HepG2 (cell line): ENCODE results near the gene SUN5. TPM values are rescaled to one million over a fixed set of nuclear protein-coding genes. Genes with fewer than 3 reads are reported as not detected.

ENCODE experiments used
- ATF7 ChIP-seq, 2 experiments: fragments of 450-650 bp in 1 of 2; sonication (generic) in 1 of 2; formaldehyde crosslinking in 1 of 2; IDR thresholded peaks; 2 replicates each; pipeline versions ENCODE4 v1.4.0 to v1.6.1; 2016 to 2020; ENCODE audit warnings: antibody characterized with exemption in 1 of 2, mild to moderate bottlenecking in 1 of 2, missing genetic modification reagents in 1 of 2
- CBFB ChIP-seq: sonication (generic); formaldehyde crosslinking; IDR thresholded peaks from 2 replicates; pipeline ENCODE4 v1.4.0; 2020; ENCODE audit warnings: missing genetic modification reagents
- CBX1 ChIP-seq: IDR thresholded peaks from one replicate; pipeline ENCODE4 v1.6.1; 2016; ENCODE audit warnings: antibody characterized with exemption, low read depth
- GLI4 ChIP-seq: sonication (generic); formaldehyde crosslinking; IDR thresholded peaks from 2 replicates; pipeline ENCODE4 v1.5.1; 2020; ENCODE audit warnings: missing genetic modification reagents, mild to moderate bottlenecking, moderate library complexity, borderline replicate concordance
- MXI1 ChIP-seq: IDR thresholded peaks from 3 replicates; pipeline ENCODE4 v1.6.1; 2012; ENCODE audit warnings: low read depth, low read length, inconsistent platforms, borderline replicate concordance
- ZC3H4 ChIP-seq: sonication (generic); formaldehyde crosslinking; IDR thresholded peaks from 2 replicates; pipeline ENCODE4 v1.4.0; 2020; ENCODE audit warnings: missing genetic modification reagents, borderline replicate concordance
- ZNF138 ChIP-seq: sonication (generic); formaldehyde crosslinking; IDR thresholded peaks from 2 replicates; pipeline ENCODE4 v1.5.0; 2020; ENCODE audit warnings: mild to moderate bottlenecking, low read depth, missing genetic modification reagents
- ZNF33A ChIP-seq: sonication (generic); formaldehyde crosslinking; IDR thresholded peaks from 2 replicates; pipeline ENCODE4 v1.5.1; 2020; ENCODE audit warnings: missing genetic modification reagents, mild to moderate bottlenecking, moderate library complexity, borderline replicate concordance
- ZNF431 ChIP-seq: sonication (generic); formaldehyde crosslinking; IDR thresholded peaks from 2 replicates; pipeline ENCODE4 v1.9.0; 2022; ENCODE audit warnings: missing genetic modification reagents, low read depth, mild to moderate bottlenecking, borderline replicate concordance
- ZNF441 ChIP-seq: sonication (generic); formaldehyde crosslinking; IDR thresholded peaks from 2 replicates; pipeline ENCODE4 v1.7.0; 2021; ENCODE audit warnings: missing genetic modification reagents, borderline replicate concordance
- polyA plus RNA-seq, 8 experiments: library from polyadenylated mRNA; depleted of rRNA in 3 of 8; stranded (reverse) in 7 of 8; unstranded in 1 of 8; fragments of >200 nt; fragmentation: Illumina TruSeq in 4 of 8; extraction: Trizol in 4 of 8; gene quantifications; 2 replicates each; pipeline versions ENCODE4 v1.2.1 to v1.2.3, GENCODE V29; 2011 to 2016; ENCODE audit warnings: low read depth in 4 of 8, missing spikeins in 1 of 8, mixed read lengths in 1 of 8; ENCODE audit not compliant: insufficient read depth in 1 of 8
- total RNA-seq, 5 experiments: library from RNA; depleted of rRNA; stranded (reverse); fragments of >200 nt; fragmentation: Illumina TruSeq; extraction: Trizol; gene quantifications; 2 replicates each; pipeline ENCODE4 v1.2.3, GENCODE V29; 2016; ENCODE audit warnings: low read depth in 1 of 5
- TF ChIP-seq, protein P1 (sequence below): sonication (generic); formaldehyde crosslinking; IDR thresholded peaks from 2 replicates; pipeline ENCODE4 v1.4.0; 2020; ENCODE audit warnings: missing genetic modification reagents
- TF ChIP-seq, protein P2 (sequence below): sonication (generic); formaldehyde crosslinking; IDR thresholded peaks from 2 replicates; pipeline ENCODE4 v1.4.0; 2020; ENCODE audit warnings: missing genetic modification reagents, mild to moderate bottlenecking, borderline replicate concordance
- TF ChIP-seq, protein P3 (sequence below): sonication (generic); formaldehyde crosslinking; IDR thresholded peaks from 2 replicates; pipeline ENCODE4 v1.4.0; 2020; ENCODE audit warnings: missing genetic modification reagents, borderline replicate concordance
- TF ChIP-seq, protein P4 (sequence below): sonication (generic); formaldehyde crosslinking; IDR thresholded peaks from 2 replicates; pipeline ENCODE4 v1.4.0; 2020; ENCODE audit warnings: missing genetic modification reagents
- TF ChIP-seq, protein P5 (sequence below): sonication (generic); formaldehyde crosslinking; IDR thresholded peaks from 2 replicates; pipeline ENCODE4 v1.5.0; 2020; ENCODE audit warnings: mild to moderate bottlenecking, missing genetic modification reagents

The SUN5 gene
- total and polyA plus RNA-seq, 2 of the 13 experiments (the other 11 are each of a cell fraction or from before 2014, with no cell fraction given): not detected

DNA sequence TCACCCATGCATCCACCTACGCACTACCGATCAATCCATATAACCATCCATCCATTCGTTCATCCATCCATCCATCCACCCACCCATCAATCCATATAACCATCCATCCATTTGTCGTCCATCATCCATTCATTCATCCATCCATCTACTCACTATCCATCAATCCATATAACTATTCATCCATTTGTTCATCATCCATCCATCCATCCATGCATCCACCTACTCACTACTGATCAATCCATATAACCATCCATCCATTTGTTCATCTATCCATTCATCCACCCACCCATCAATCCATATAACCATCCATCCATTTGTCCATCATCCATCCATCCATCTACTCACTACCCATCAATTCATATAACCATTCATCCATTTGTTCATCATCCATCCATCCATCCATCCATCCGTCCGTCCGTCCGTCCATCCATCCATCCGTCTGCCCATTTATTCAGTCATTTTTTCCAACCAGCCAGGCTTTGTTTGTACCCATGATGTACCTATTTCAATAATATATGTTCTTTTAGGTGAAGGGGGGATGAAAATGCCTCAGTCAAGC is 21.2 kb upstream of the SUN5 start (continued):
- no peak for TF ChIP-seq GLI4
- 0 out of 2 replicates have a peak, but pooled peaks have one; percentile 10 for TF ChIP-seq ZNF431 (CRISPR knock-in tag)
- TF ChIP-seq, protein P1, sequence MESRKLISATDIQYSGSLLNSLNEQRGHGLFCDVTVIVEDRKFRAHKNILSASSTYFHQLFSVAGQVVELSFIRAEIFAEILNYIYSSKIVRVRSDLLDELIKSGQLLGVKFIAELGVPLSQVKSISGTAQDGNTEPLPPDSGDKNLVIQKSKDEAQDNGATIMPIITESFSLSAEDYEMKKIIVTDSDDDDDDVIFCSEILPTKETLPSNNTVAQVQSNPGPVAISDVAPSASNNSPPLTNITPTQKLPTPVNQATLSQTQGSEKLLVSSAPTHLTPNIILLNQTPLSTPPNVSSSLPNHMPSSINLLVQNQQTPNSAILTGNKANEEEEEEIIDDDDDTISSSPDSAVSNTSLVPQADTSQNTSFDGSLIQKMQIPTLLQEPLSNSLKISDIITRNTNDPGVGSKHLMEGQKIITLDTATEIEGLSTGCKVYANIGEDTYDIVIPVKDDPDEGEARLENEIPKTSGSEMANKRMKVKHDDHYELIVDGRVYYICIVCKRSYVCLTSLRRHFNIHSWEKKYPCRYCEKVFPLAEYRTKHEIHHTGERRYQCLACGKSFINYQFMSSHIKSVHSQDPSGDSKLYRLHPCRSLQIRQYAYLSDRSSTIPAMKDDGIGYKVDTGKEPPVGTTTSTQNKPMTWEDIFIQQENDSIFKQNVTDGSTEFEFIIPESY (CRISPR knock-in tag): no peak
- TF ChIP-seq, protein P2, sequence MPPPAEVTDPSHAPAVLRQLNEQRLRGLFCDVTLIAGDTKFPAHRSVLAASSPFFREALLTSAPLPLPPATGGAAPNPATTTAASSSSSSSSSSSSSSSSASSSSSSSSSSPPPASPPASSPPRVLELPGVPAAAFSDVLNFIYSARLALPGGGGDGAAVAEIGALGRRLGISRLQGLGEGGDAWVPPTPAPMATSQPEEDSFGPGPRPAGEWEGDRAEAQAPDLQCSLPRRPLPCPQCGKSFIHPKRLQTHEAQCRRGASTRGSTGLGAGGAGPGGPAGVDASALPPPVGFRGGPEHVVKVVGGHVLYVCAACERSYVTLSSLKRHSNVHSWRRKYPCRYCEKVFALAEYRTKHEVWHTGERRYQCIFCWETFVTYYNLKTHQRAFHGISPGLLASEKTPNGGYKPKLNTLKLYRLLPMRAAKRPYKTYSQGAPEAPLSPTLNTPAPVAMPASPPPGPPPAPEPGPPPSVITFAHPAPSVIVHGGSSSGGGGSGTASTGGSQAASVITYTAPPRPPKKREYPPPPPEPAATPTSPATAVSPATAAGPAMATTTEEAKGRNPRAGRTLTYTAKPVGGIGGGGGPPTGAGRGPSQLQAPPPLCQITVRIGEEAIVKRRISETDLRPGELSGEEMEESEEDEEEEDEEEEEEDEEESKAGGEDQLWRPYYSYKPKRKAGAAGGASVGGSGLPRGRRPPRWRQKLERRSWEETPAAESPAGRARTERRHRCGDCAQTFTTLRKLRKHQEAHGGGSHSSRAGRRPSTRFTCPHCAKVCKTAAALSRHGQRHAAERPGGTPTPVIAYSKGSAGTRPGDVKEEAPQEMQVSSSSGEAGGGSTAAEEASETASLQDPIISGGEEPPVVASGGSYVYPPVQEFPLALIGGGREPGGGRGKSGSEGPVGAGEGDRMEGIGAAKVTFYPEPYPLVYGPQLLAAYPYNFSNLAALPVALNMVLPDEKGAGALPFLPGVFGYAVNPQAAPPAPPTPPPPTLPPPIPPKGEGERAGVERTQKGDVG (CRISPR knock-in tag): no peak
- no peak for TF ChIP-seq ZC3H4 (CRISPR knock-in tag)
- no peak for TF ChIP-seq ZNF441 (CRISPR knock-in tag)
- no peak for TF ChIP-seq CBFB (CRISPR knock-in tag)
- no peak for TF ChIP-seq CBX1
- TF ChIP-seq, protein P3, sequence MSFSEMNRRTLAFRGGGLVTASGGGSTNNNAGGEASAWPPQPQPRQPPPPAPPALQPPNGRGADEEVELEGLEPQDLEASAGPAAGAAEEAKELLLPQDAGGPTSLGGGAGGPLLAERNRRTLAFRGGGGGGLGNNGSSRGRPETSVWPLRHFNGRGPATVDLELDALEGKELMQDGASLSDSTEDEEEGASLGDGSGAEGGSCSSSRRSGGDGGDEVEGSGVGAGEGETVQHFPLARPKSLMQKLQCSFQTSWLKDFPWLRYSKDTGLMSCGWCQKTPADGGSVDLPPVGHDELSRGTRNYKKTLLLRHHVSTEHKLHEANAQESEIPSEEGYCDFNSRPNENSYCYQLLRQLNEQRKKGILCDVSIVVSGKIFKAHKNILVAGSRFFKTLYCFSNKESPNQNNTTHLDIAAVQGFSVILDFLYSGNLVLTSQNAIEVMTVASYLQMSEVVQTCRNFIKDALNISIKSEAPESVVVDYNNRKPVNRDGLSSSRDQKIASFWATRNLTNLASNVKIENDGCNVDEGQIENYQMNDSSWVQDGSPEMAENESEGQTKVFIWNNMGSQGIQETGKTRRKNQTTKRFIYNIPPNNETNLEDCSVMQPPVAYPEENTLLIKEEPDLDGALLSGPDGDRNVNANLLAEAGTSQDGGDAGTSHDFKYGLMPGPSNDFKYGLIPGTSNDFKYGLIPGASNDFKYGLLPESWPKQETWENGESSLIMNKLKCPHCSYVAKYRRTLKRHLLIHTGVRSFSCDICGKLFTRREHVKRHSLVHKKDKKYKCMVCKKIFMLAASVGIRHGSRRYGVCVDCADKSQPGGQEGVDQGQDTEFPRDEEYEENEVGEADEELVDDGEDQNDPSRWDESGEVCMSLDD (CRISPR knock-in tag): no peak
- TF ChIP-seq ZNF138 (CRISPR knock-in tag): no peak
- TF ChIP-seq ZNF33A (CRISPR knock-in tag): no peak
- TF ChIP-seq MXI1: no peak
- TF ChIP-seq, protein P4, sequence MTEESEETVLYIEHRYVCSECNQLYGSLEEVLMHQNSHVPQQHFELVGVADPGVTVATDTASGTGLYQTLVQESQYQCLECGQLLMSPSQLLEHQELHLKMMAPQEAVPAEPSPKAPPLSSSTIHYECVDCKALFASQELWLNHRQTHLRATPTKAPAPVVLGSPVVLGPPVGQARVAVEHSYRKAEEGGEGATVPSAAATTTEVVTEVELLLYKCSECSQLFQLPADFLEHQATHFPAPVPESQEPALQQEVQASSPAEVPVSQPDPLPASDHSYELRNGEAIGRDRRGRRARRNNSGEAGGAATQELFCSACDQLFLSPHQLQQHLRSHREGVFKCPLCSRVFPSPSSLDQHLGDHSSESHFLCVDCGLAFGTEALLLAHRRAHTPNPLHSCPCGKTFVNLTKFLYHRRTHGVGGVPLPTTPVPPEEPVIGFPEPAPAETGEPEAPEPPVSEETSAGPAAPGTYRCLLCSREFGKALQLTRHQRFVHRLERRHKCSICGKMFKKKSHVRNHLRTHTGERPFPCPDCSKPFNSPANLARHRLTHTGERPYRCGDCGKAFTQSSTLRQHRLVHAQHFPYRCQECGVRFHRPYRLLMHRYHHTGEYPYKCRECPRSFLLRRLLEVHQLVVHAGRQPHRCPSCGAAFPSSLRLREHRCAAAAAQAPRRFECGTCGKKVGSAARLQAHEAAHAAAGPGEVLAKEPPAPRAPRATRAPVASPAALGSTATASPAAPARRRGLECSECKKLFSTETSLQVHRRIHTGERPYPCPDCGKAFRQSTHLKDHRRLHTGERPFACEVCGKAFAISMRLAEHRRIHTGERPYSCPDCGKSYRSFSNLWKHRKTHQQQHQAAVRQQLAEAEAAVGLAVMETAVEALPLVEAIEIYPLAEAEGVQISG (CRISPR knock-in tag): no peak
- TF ChIP-seq, protein P5, sequence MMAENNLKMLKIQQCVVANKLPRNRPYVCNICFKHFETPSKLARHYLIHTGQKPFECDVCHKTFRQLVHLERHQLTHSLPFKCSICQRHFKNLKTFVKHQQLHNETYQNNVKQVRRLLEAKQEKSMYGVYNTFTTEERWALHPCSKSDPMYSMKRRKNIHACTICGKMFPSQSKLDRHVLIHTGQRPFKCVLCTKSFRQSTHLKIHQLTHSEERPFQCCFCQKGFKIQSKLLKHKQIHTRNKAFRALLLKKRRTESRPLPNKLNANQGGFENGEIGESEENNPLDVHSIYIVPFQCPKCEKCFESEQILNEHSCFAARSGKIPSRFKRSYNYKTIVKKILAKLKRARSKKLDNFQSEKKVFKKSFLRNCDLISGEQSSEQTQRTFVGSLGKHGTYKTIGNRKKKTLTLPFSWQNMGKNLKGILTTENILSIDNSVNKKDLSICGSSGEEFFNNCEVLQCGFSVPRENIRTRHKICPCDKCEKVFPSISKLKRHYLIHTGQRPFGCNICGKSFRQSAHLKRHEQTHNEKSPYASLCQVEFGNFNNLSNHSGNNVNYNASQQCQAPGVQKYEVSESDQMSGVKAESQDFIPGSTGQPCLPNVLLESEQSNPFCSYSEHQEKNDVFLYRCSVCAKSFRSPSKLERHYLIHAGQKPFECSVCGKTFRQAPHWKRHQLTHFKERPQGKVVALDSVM (CRISPR knock-in tag): no peak
- peak; percentile 47; the same call in 1 of the 2 replicates for TF ChIP-seq ATF7 (IDR thresholded peaks at IDR 0.05)
- no peak for TF ChIP-seq ATF7 (CRISPR knock-in tag; IDR thresholded peaks at IDR 0.05)
